Measurements from ENCODE around the gene PKNOX2.

PKNOX2 gene

DNA sequence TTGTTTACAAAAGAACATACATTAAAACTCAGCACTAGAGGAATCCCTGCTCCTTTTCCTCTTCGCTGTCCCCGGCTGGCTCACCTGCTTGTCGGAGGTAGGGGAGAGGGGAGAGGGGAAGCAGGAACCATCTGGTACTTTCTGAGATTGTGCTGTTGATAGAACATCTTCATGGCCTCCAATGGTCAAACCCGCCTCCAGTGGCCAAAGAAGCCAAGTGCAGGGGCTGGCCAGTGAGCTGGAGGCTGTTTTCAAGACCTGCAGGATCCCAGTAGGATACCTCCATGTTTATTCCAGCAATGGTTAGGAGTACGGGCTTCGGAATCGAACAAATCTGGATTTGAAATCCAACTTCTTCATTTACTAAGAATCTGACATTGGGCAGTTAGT is 92.6 kb downstream of the PKNOX2 start:
- H3K27me3 ChIP-seq (ENCODE audit: low read depth, low read length): no peaks in the 10 kb centered on the region
- no peaks in the 10 kb centered on the region for H3K4me1 ChIP-seq (ENCODE audit: low read length)
- no peaks in the 10 kb centered on the region for H4K20me1 ChIP-seq (ENCODE audit: insufficient read depth, low read length)
- H3K27ac ChIP-seq (ENCODE audit: low read length): no peak overlapping the region
- no peaks in the 10 kb centered on the region for H3K9me3 ChIP-seq (ENCODE audit: insufficient read depth, low read length)
- no peak overlapping the region for H3K9ac ChIP-seq (ENCODE audit: low read length)
- H3K79me2 ChIP-seq (ENCODE audit: low read length): no peaks in the 10 kb centered on the region
- H2AFZ ChIP-seq (ENCODE audit: low read depth, low read length): no peak overlapping the region
- TF ChIP-seq, protein P1, sequence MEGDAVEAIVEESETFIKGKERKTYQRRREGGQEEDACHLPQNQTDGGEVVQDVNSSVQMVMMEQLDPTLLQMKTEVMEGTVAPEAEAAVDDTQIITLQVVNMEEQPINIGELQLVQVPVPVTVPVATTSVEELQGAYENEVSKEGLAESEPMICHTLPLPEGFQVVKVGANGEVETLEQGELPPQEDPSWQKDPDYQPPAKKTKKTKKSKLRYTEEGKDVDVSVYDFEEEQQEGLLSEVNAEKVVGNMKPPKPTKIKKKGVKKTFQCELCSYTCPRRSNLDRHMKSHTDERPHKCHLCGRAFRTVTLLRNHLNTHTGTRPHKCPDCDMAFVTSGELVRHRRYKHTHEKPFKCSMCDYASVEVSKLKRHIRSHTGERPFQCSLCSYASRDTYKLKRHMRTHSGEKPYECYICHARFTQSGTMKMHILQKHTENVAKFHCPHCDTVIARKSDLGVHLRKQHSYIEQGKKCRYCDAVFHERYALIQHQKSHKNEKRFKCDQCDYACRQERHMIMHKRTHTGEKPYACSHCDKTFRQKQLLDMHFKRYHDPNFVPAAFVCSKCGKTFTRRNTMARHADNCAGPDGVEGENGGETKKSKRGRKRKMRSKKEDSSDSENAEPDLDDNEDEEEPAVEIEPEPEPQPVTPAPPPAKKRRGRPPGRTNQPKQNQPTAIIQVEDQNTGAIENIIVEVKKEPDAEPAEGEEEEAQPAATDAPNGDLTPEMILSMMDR (IDR thresholded peaks at IDR 0.05; ENCODE audit: low read depth, low read length): no peak
- no peak for TF ChIP-seq EZH2phosphoT487 (IDR thresholded peaks at IDR 0.05; ENCODE audit: low read depth)
- no peak overlapping the region for H3K4me2 ChIP-seq (ENCODE audit: low read length)
- no peak overlapping the region for H3K4me3 ChIP-seq (ENCODE audit: low read length)
- no peaks in the 10 kb centered on the region for H3K36me3 ChIP-seq (replicated peaks; ENCODE audit: low read depth, low read length)

DNA sequence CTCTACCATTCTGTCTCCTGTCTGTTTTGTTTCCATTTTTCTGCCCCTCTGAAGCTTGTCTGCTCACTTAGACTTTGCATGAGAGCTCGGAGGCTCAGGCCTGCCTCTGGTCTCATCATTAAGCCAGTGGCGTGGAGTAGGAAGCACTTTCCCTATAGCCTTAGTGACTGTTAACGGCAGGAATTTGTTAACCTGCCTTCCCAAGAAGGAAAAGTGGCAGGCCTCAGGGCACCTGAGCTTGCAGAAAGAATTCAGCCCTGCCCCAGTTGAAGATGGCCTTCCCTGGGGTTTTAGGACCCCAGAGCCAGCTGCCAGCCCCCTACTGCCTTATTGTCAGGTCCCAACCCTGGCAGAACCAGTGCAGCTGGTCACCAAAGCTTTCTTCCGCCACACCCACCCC is 93.2 kb downstream of the PKNOX2 start:
- Histone ChIP-seq H4K20me1 (ENCODE audit: insufficient read depth, low read length) (no peaks in the 10 kb centered on the region), H3K4me2 (ENCODE audit: low read length) (no peak overlapping the region), H2AFZ (ENCODE audit: low read depth, low read length) (no peak overlapping the region), H3K9me3 (ENCODE audit: insufficient read depth, low read length) (no peaks in the 10 kb centered on the region), H3K9ac (ENCODE audit: low read length) (no peak overlapping the region), H3K4me3 (ENCODE audit: low read length) (no peak overlapping the region), H3K36me3 (replicated peaks; ENCODE audit: low read depth, low read length) (no peaks in the 10 kb centered on the region), H3K79me2 (ENCODE audit: low read length) (no peaks in the 10 kb centered on the region), H3K4me1 (ENCODE audit: low read length) (no peaks in the 10 kb centered on the region), H3K27me3 (ENCODE audit: low read depth, low read length) (no peaks in the 10 kb centered on the region), H3K27ac (ENCODE audit: low read length) (no peak overlapping the region)
- TF ChIP-seq EZH2phosphoT487 (IDR thresholded peaks at IDR 0.05; ENCODE audit: low read depth): no peak
- TF ChIP-seq, protein P1 (IDR thresholded peaks at IDR 0.05; ENCODE audit: low read depth, low read length): no peak

DNA sequence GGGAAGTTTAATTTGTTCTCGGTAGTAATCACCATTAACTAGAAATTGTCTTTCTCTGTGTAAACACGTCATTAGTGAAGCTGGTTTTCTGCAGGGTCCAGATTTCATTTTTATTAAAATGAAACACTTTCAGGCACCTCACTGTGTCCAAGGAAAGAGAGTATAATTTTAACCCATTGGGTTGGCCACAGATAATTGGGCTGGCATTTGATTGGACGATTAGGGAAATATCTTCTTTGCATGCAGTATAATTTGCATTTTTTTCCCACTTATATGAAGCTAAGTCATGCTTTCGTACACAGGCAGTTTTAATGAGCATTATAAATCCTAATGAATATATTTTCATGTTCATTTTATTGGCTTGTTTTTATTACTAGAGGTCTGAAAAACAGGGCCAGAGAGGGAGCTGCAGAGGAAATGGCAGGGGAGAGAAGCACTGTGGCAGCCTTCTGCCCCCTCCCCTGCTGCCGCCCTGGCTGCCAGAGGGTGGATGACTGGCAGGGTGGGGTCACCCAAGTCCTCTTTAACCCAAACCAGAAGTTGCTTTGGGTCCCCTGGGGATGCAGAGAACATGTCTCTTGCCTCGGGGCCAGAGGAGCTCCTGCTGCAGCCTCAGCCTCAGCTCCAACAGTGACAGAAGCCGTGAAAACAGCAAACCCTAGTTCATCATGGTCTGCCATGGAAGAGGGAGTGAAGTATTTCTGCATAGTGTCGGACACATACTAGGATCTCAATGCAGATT is 93.9 kb downstream of the PKNOX2 start:
- no peak overlapping the region for H3K4me2 ChIP-seq (ENCODE audit: low read length)
- H3K36me3 ChIP-seq (replicated peaks; ENCODE audit: low read depth, low read length): no peaks in the 10 kb centered on the region
- no peak overlapping the region for H3K27ac ChIP-seq (ENCODE audit: low read length)

DNA sequence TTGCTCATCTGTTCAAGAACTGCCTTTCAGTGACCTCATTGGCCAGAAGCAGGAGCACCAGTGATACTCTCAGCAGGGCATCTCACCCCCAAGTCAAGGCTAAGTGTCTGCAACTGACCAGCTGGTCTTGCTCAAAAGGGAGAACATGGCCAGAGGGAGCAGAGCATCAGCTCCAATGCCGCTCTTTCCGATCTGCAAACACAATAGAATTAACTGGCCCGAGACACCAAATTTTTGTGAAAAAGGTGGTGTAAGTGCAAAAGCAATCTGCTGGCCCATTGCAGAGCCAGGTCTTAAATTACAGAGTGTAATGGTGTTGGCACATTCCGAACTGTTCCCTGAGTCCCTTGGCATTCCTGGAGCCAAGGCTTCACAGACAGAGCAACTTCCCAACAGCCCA is 97.0 kb downstream of the PKNOX2 start:
- H3K4me1 ChIP-seq (ENCODE audit: low read length): no peaks in the 10 kb centered on the region
- TF ChIP-seq EZH2phosphoT487 (IDR thresholded peaks at IDR 0.05; ENCODE audit: low read depth): no peak
- TF ChIP-seq, protein P1 (IDR thresholded peaks at IDR 0.05; ENCODE audit: low read depth, low read length): no peak
- H3K4me2 ChIP-seq (ENCODE audit: low read length): no peak overlapping the region

More for the DNA sequence above, 93.9 kb downstream of the PKNOX2 start:
- no peak for TF ChIP-seq EZH2phosphoT487 (IDR thresholded peaks at IDR 0.05; ENCODE audit: low read depth)
- TF ChIP-seq, protein P1 (IDR thresholded peaks at IDR 0.05; ENCODE audit: low read depth, low read length): no peak
- H3K9me3 ChIP-seq (ENCODE audit: insufficient read depth, low read length): no peaks in the 10 kb centered on the region
- no peak overlapping the region for H3K4me3 ChIP-seq (ENCODE audit: low read length)
- H3K9ac ChIP-seq (ENCODE audit: low read length): no peak overlapping the region
- H3K27me3 ChIP-seq (ENCODE audit: low read depth, low read length): no peaks in the 10 kb centered on the region
- no peaks in the 10 kb centered on the region for H3K79me2 ChIP-seq (ENCODE audit: low read length)
- no peaks in the 10 kb centered on the region for H3K4me1 ChIP-seq (ENCODE audit: low read length)
- H2AFZ ChIP-seq (ENCODE audit: low read depth, low read length): no peak overlapping the region
- H4K20me1 ChIP-seq (ENCODE audit: insufficient read depth, low read length): no peaks in the 10 kb centered on the region

More for the DNA sequence above, 97.0 kb downstream of the PKNOX2 start:
- H3K79me2 ChIP-seq (ENCODE audit: low read length): no peaks in the 10 kb centered on the region
- no peaks in the 10 kb centered on the region for H3K9me3 ChIP-seq (ENCODE audit: insufficient read depth, low read length)
- peaks cover 5% of the 10 kb centered on the region; the same call in 1 of the 2 replicates for H3K27me3 ChIP-seq (ENCODE audit: low read depth, low read length)
- H4K20me1 ChIP-seq (ENCODE audit: insufficient read depth, low read length): no peaks in the 10 kb centered on the region
- no peak overlapping the region for H3K27ac ChIP-seq (ENCODE audit: low read length)
- H2AFZ ChIP-seq (ENCODE audit: low read depth, low read length): no peak overlapping the region
- no peaks in the 10 kb centered on the region for H3K36me3 ChIP-seq (replicated peaks; ENCODE audit: low read depth, low read length)
- no peak overlapping the region for H3K9ac ChIP-seq (ENCODE audit: low read length)
- H3K4me3 ChIP-seq (ENCODE audit: low read length): no peak overlapping the region
